GM12878 (cell line): ENCODE results near the gene CACNA1D. TPM values are rescaled to one million over a fixed set of nuclear protein-coding genes. Genes with fewer than 3 reads are reported as not detected.

Experiments used
- ATAC-seq: fragments of 200-7000 bp; cut with Tn5 transposase; 3 replicates; pipeline ENCODE4 v1.9.1; 2020; ENCODE audit warnings: mild to moderate bottlenecking, moderate library complexity
- BruUV-seq: library from RNA; stranded (reverse); fragments of 400-500 nt; replicated peaks from 2 replicates; lab custom pipeline; 2021; lab: Mats Ljungman, UMichigan
- CTCF ChIA-PET: fragments of 300-600 bp; sonication (Branson Sonifier 250); formaldehyde crosslinking; extraction: SDS; loops from one replicate; lab custom pipeline; 2021; ENCODE audit warnings: inconsistent platforms; lab: Yijun Ruan, JAX
- POLR2A ChIA-PET: fragments of 350-600 bp; formaldehyde crosslinking; extraction: SDS; loops from one replicate; lab custom pipeline; 2021; ENCODE audit warnings: inconsistent platforms; lab: Charles Lee
- RAD21 ChIA-PET: fragments of 300-600 bp; sonication (Branson Sonifier 250); formaldehyde crosslinking; loops from one replicate; lab custom pipeline; 2023; ENCODE audit warnings: antibody characterized with exemption; ENCODE audit not compliant: unreplicated experiment; lab: Charles Lee
- SMC1A ChIA-PET: fragments of 300-600 bp; sonication (Branson Sonifier 250); formaldehyde crosslinking; loops from one replicate; lab custom pipeline; 2023; ENCODE audit not compliant: unreplicated experiment, uncharacterized antibody; lab: Charles Lee
- DNase-seq: peaks from one replicate; pipeline ENCODE4 v3.0.0-alpha.2; 2011; ENCODE audit warnings: low read depth, low spot score
- FAIRE-seq: peaks from 3 replicates; lab custom pipeline; 2011; peaks lifted over from hg19 to GRCh38; lab: Jason Lieb, UNC
- H2AFZ ChIP-seq: 2 replicates; pipeline ENCODE4 v1.6.0; 2011; ENCODE audit warnings: low read depth, low read length, control low read depth; ENCODE audit not compliant: control insufficient read depth
- H3K27ac ChIP-seq: 2 replicates; pipeline ENCODE4 v1.5.1; 2011; ENCODE audit warnings: control low read depth; ENCODE audit not compliant: control insufficient read depth, insufficient read depth
- H3K27me3 ChIP-seq, 2 experiments: replicated peaks in 1 of 2; 2 replicates each; pipeline versions ENCODE4 v1.6.0 to v1.6.1; 2011; ENCODE audit warnings: low read length in 1 of 2; ENCODE audit not compliant: control insufficient read depth in 2 of 2, insufficient read depth in 2 of 2
- H3K36me3 ChIP-seq, 2 experiments: 2 replicates each; pipeline ENCODE4 v1.5.1; 2011; ENCODE audit warnings: low read length in 1 of 2; ENCODE audit not compliant: control insufficient read depth in 2 of 2, insufficient read depth in 2 of 2
- H3K4me1 ChIP-seq: 2 replicates; pipeline ENCODE4 v1.6.1; 2011; ENCODE audit warnings: mild to moderate bottlenecking, low read length, moderate library complexity, mixed read lengths; ENCODE audit not compliant: control insufficient read depth, insufficient read depth
- H3K4me2 ChIP-seq: 2 replicates; pipeline ENCODE4 v1.6.0; 2011; ENCODE audit warnings: control low read depth; ENCODE audit not compliant: control insufficient read depth, insufficient read depth
- H3K4me3 ChIP-seq: fragments of 200-600 bp; sonication (generic); 2 replicates; pipeline ENCODE4 v1.5.1; 2016
- H3K79me2 ChIP-seq: 2 replicates; pipeline ENCODE4 v1.6.0; 2011; ENCODE audit warnings: low read length; ENCODE audit not compliant: control insufficient read depth, insufficient read depth
- H3K9ac ChIP-seq: 2 replicates; pipeline ENCODE4 v1.8.0; 2011; ENCODE audit warnings: low read length, control low read depth, mixed read lengths; ENCODE audit not compliant: control insufficient read depth, insufficient read depth
- H3K9me3 ChIP-seq: replicated peaks from 3 replicates; pipeline ENCODE4 v1.5.1; 2011; ENCODE audit warnings: mild to moderate bottlenecking, low read length; ENCODE audit not compliant: control insufficient read depth, insufficient read depth
- H4K20me1 ChIP-seq: 2 replicates; pipeline ENCODE4 v1.6.0; 2011; ENCODE audit not compliant: control insufficient read depth, insufficient read depth
- E2F8 ChIP-seq: fragments of 450-650 bp; IDR thresholded peaks from 2 replicates; pipeline ENCODE4 v1.6.1; 2018; ENCODE audit warnings: mild to moderate bottlenecking, low read depth, moderate library complexity; ENCODE audit not compliant: partially characterized antibody
- EED ChIP-seq: sonication (generic); IDR thresholded peaks from 2 replicates; pipeline ENCODE4 v1.6.1; 2016; ENCODE audit warnings: antibody characterized with exemption, low read depth
- EP300 ChIP-seq, 2 experiments: fragments of 150-350 bp in 1 of 2; IDR thresholded peaks; 2 replicates each; pipeline ENCODE4 v1.6.1; 2011 to 2012; ENCODE audit warnings: low read depth in 2 of 2, low read length in 2 of 2, borderline replicate concordance in 1 of 2, improper control_type of control experiment in 1 of 2, inconsistent platforms in 1 of 2; ENCODE audit not compliant: control insufficient read depth in 1 of 2
- ESRRA ChIP-seq: IDR thresholded peaks from 2 replicates; pipeline ENCODE4 v1.6.1; 2012; ENCODE audit warnings: mild to moderate bottlenecking, low read length, improper control_type of control experiment
- FOXK2 ChIP-seq: fragments of 450-650 bp; IDR thresholded peaks from 2 replicates; pipeline ENCODE4 v1.6.1; 2017; ENCODE audit warnings: mild to moderate bottlenecking, moderate library complexity
- GATAD2B ChIP-seq: fragments of 450-650 bp; conservative IDR thresholded peaks from 2 replicates; pipeline ENCODE4 v1.6.1; 2017; ENCODE audit warnings: low read depth, mild to moderate bottlenecking, moderate library complexity
- KDM1A ChIP-seq: fragments of 200-600 bp; sonication (generic); IDR thresholded peaks from 2 replicates; pipeline ENCODE4 v1.6.1; 2016; ENCODE audit warnings: borderline replicate concordance
- MTA2 ChIP-seq: fragments of 450-650 bp; IDR thresholded peaks from 2 replicates; pipeline ENCODE4 v1.6.1; 2016; ENCODE audit warnings: low read depth, mild to moderate bottlenecking, moderate library complexity
- POLR2AphosphoS2 ChIP-seq: IDR thresholded peaks from 2 replicates; pipeline ENCODE4 v1.6.1; 2011; ENCODE audit warnings: low read depth, mild to moderate bottlenecking, low read length, improper control_type of control experiment, moderate library complexity
- SIN3A ChIP-seq: IDR thresholded peaks from 2 replicates; pipeline ENCODE4 v1.6.1; 2012; ENCODE audit warnings: low read depth, low read length, improper control_type of control experiment
- SUPT20H ChIP-seq: IDR thresholded peaks from 2 replicates; pipeline ENCODE4 v1.6.1; 2011; ENCODE audit warnings: low read depth, mild to moderate bottlenecking, low read length, moderate library complexity, borderline replicate concordance; ENCODE audit not compliant: control insufficient read depth
- ZNF24 ChIP-seq: fragments of 450-650 bp; IDR thresholded peaks from 2 replicates; pipeline ENCODE4 v1.6.1; 2017; ENCODE audit warnings: antibody characterized with exemption, mild to moderate bottlenecking
- ZNF622 ChIP-seq: fragments of 450-650 bp; IDR thresholded peaks from 2 replicates; pipeline ENCODE4 v1.6.1; 2017; ENCODE audit warnings: mild to moderate bottlenecking, inconsistent platforms
- ZSCAN29 ChIP-seq: fragments of 450-650 bp; IDR thresholded peaks from 2 replicates; pipeline ENCODE4 v1.6.1; 2017; ENCODE audit warnings: mild to moderate bottlenecking, moderate library complexity
- WGBS: methylation state at CpG from one replicate; pipeline ENCODE4 v1.1.6; 2016; ENCODE audit warnings: low lambda C conversion rate; ENCODE audit not compliant: insufficient replicate concordance, insufficient coverage; ENCODE audit errors: missing lambda C conversion rate; 5-methylcytosine and 5-hydroxymethylcytosine counted together
- in situ Hi-C: fragments of 300-500 bp; cut with MboI; formaldehyde crosslinking; loops from 9 replicates; pipeline ENCODE4 v1.14.3; 2018; ENCODE audit warnings: mixed read lengths
- intact Hi-C: fragments of 100-400 bp; cut with micrococcal nuclease; formaldehyde crosslinking; loops from one replicate; pipeline ENCODE4 v1.14.2; 2022; ENCODE audit not compliant: unreplicated experiment
- polyA plus RNA-seq, 11 experiments: library from polyadenylated mRNA; depleted of rRNA in 4 of 11; unstranded in 6 of 11; stranded (reverse) in 5 of 11; fragments of >200 nt; fragmentation: Nextera tagmentation in 4 of 11; fragmentation: Illumina TruSeq in 1 of 11; extraction: Ambion mirVana in 4 of 11; extraction: Trizol in 1 of 11; gene quantifications; 1 replicate in 1 of 11; 2 replicates in 10 of 11; pipeline versions ENCODE4 v1.2.1 to v1.2.3, GENCODE V29; 2011 to 2016; ENCODE audit warnings: inconsistent platforms in 2 of 11, missing spikeins in 2 of 11, low read depth in 1 of 11
- total RNA-seq, 4 experiments: library from RNA; depleted of rRNA in 3 of 4; stranded (reverse); fragments of >200 nt in 3 of 4; fragmentation: Illumina TruSeq in 1 of 4; extraction: Trizol in 1 of 4; gene quantifications; 2 replicates each; pipeline versions ENCODE4 v1.2.1 to v1.2.3, GENCODE V29; 2013 to 2021
- TF ChIP-seq, protein P1 (sequence below): IDR thresholded peaks from 2 replicates; pipeline ENCODE4 v1.6.1; 2012; ENCODE audit warnings: low read length, inconsistent platforms

The CACNA1D gene
- total and polyA plus RNA-seq, 10 of the 15 experiments (the other 5 are each of a cell fraction or from before 2014, with no cell fraction given), result 0.21 to 24.4 (median 1.6) TPM

DNA sequence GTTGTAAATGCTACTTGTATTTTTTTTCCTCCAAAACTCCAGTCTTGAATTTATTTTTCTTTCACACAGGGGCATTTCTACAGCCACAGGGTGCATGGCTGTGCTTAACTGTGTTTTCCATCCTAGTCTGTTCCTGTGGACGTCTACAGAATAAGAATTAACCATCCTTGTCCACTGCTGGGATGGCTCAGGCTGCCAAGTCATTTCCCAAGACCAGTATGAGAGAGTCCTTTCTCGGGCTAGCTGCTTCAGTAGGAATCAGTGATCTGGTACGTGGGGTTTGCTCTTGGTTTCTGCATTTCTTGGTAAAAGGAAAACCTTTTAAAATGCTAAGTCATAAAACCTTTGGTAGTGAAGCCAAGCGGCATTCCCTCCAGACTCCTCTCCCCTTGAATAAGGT lies 322.0 kb downstream of the CACNA1D start:
- no peak overlapping the region for H3K4me2 ChIP-seq
- no peaks in the 10 kb centered on the region for H3K9me3 ChIP-seq
- ChIA-PET SMC1A (interaction anchor here (0.6 to 1.1 kb wide), 2 partner anchors 9 to 12 kb away, joined by 3 read pairs; no protein-coding TSS in a partner anchor), CTCF (no interaction called here), RAD21 (no interaction called here), POLR2A (interaction anchor here (0.7 kb wide), 1 partner anchor 41 kb away, joined by 6 read pairs; no protein-coding TSS in a partner anchor)
- no peak overlapping the region for H3K4me3 ChIP-seq
- no peak overlapping the region for H2AFZ ChIP-seq
- H3K79me2 ChIP-seq, result no peaks in the 10 kb centered on the region
- in situ Hi-C loops, result no loop called here
- ATAC-seq, result no peak
- FAIRE-seq, result no peak
- no peaks in the 10 kb centered on the region for H3K4me1 ChIP-seq
- BruUV-seq, result no TSS peak
- no peak overlapping the region for H3K9ac ChIP-seq
- no peak for DNase-seq
- H4K20me1 ChIP-seq, result no peaks in the 10 kb centered on the region
- TF ChIP-seq ZNF622, result no peak
- TF ChIP-seq E2F8, result no peak
- TF ChIP-seq ZSCAN29, result no peak
- no peak overlapping the region for H3K27ac ChIP-seq
- peaks cover 4% of the 10 kb centered on the region in 2 experiments; a peak in 3 of 4 replicates for H3K36me3 ChIP-seq
- WGBS, result 1% methylated on average over 4 of the region's 4 CpGs
- no peaks in the 10 kb centered on the region for H3K27me3 ChIP-seq
- intact Hi-C loops, result no loop called here

DNA sequence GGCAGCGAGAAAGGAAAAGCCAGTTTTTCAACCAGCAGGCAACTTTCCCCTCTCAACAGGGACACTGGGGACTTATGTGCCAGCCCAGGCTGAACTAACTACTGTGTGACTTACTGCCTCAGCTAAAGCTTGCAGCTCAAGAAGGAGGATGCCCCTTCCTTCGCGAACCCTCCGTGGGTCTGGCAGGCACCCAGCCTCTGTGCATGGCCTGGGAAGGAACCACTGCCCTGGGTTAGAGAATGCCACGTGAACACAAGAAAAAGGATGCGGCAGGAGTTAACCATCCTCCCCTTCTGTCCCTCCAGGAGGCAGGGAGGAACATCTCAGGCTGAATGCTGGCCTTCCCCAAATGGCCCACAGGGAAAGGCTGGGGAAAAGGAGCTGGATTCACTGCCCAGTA lies 322.8 kb downstream of the CACNA1D start:
- Histone ChIP-seq H3K9ac (no peak overlapping the region), H4K20me1 (no peaks in the 10 kb centered on the region), H3K36me3 (peaks cover 4% of the 10 kb centered on the region in 2 experiments; a peak in 3 of 4 replicates), H3K27ac (no peak overlapping the region), H3K79me2 (no peaks in the 10 kb centered on the region), H3K4me1 (no peaks in the 10 kb centered on the region), H3K27me3 (no peaks in the 10 kb centered on the region), H3K4me2 (no peak overlapping the region), H3K9me3 (no peaks in the 10 kb centered on the region), H2AFZ (no peak overlapping the region), H3K4me3 (no peak overlapping the region)
- DNase-seq (no peak), FAIRE-seq (no peak), ATAC-seq (no peak)
- SMC1A ChIA-PET, result interaction anchor here (0.7 kb wide), 1 partner anchor 9 kb away, joined by 4 read pairs; no protein-coding TSS in a partner anchor
- intact Hi-C loops (no loop called here), in situ Hi-C loops (no loop called here)
- RAD21 ChIA-PET, result no interaction called here
- CTCF ChIA-PET, result no interaction called here
- no TSS peak for BruUV-seq
- 79% methylated on average over 6 of the region's 6 CpGs for WGBS
- POLR2A ChIA-PET, result no interaction called here
- no peak for TF ChIP-seq SIN3A
- TF ChIP-seq, protein P1, sequence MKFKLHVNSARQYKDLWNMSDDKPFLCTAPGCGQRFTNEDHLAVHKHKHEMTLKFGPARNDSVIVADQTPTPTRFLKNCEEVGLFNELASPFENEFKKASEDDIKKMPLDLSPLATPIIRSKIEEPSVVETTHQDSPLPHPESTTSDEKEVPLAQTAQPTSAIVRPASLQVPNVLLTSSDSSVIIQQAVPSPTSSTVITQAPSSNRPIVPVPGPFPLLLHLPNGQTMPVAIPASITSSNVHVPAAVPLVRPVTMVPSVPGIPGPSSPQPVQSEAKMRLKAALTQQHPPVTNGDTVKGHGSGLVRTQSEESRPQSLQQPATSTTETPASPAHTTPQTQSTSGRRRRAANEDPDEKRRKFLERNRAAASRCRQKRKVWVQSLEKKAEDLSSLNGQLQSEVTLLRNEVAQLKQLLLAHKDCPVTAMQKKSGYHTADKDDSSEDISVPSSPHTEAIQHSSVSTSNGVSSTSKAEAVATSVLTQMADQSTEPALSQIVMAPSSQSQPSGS, result no peak
- TF ChIP-seq ZNF24, result no peak
- TF ChIP-seq EED, result no peak
- no peak for TF ChIP-seq FOXK2
- TF ChIP-seq POLR2AphosphoS2, result no peak
- no peak for TF ChIP-seq GATAD2B
- no peak for TF ChIP-seq EP300 (IDR thresholded peaks at IDR 0.05; ENCODE audit: borderline replicate concordance in 1 of 2, control insufficient read depth in 1 of 2, low read depth in 2 of 2, low read length in 2 of 2)
- TF ChIP-seq SUPT20H, result no peak
- TF ChIP-seq ESRRA, result no peak
- TF ChIP-seq MTA2, result no peak
- no peak for TF ChIP-seq KDM1A
